HUES64 (cell line): Measurements from ENCODE around the gene SPACDR.

ENCODE experiments used
- H3K27ac ChIP-seq: 2 replicates; pipeline ENCODE4 v1.7.0; 2013; ENCODE audit warnings: low read depth, low read length, inconsistent platforms
- H3K27me3 ChIP-seq: 2 replicates; pipeline ENCODE4 v1.6.1; 2013; ENCODE audit warnings: mild to moderate bottlenecking, low read length; ENCODE audit not compliant: insufficient read depth
- H3K36me3 ChIP-seq: 2 replicates; pipeline ENCODE4 v1.6.1; 2013; ENCODE audit warnings: mild to moderate bottlenecking, low read length; ENCODE audit not compliant: insufficient read depth
- H3K4me1 ChIP-seq: 2 replicates; pipeline ENCODE4 v1.6.1; 2013; ENCODE audit warnings: mild to moderate bottlenecking, low read length, moderate library complexity; ENCODE audit not compliant: insufficient read depth
- H3K4me3 ChIP-seq: 2 replicates; pipeline ENCODE4 v1.5.1; 2013; ENCODE audit warnings: mild to moderate bottlenecking, low read length, moderate library complexity
- H3K9ac ChIP-seq: 2 replicates; pipeline ENCODE4 v1.6.1; 2013; ENCODE audit warnings: mild to moderate bottlenecking, low read depth, low read length
- H3K9me3 ChIP-seq: 2 replicates; pipeline ENCODE4 v1.6.1; 2013; ENCODE audit warnings: low read depth, low read length; ENCODE audit not compliant: insufficient read depth
- WGBS: fragments of 150-250, 120-280 bp; methylation state at CpG from one replicate; pipeline ENCODE4 v1.1.7; 2013; ENCODE audit warnings: missing lambda C conversion rate; 5-methylcytosine and 5-hydroxymethylcytosine counted together

Gene SPACDR

GRCh38 chr7:100423315-100423714 is 40.7 kb downstream of the SPACDR start:
- Histone ChIP-seq H3K27me3 (peaks cover 9% of the 10 kb centered on the region), H3K4me3 (no peak overlapping the region), H3K4me1 (no peaks in the 10 kb centered on the region), H3K27ac (no peak overlapping the region), H3K9me3 (0 out of 2 replicates have a peak, but pooled peaks cover 4% of the 10 kb centered on the region), H3K36me3 (no peaks in the 10 kb centered on the region), H3K9ac (no peak overlapping the region)
- WGBS, result 87% methylated on average over 6 of the region's 6 CpGs

- H3K36me3 ChIP-seq, result no peaks in the 10 kb centered on the region
- H3K9me3 ChIP-seq, result no peaks in the 10 kb centered on the region
- H3K27me3 ChIP-seq, result no peaks in the 10 kb centered on the region
- H3K4me1 ChIP-seq, result no peaks in the 10 kb centered on the region
- H3K9ac ChIP-seq, result no peak overlapping the region
- WGBS, result 75% methylated on average over 1 of the region's 1 CpG
- no peak overlapping the region for H3K27ac ChIP-seq
- H3K4me3 ChIP-seq, result no peak overlapping the region
Measured at GRCh38 chr7:100419660-100420226, 44.3 kb downstream of the SPACDR start.

- H3K9ac ChIP-seq, result no peak overlapping the region
- no peaks in the 10 kb centered on the region for H3K4me1 ChIP-seq
- no peak overlapping the region for H3K4me3 ChIP-seq
- WGBS, result 56% methylated on average over 1 of the region's 1 CpG
- no peaks in the 10 kb centered on the region for H3K27me3 ChIP-seq
- no peaks in the 10 kb centered on the region for H3K36me3 ChIP-seq
- no peak overlapping the region for H3K27ac ChIP-seq
- no peaks in the 10 kb centered on the region for H3K9me3 ChIP-seq
Measured at GRCh38 chr7:100418930-100419659, 45.0 kb downstream of the SPACDR start.

- H3K9ac ChIP-seq, result no peak overlapping the region
- H3K27ac ChIP-seq, result no peak overlapping the region
- no peak overlapping the region for H3K4me3 ChIP-seq
- no peaks in the 10 kb centered on the region for H3K9me3 ChIP-seq
- no peaks in the 10 kb centered on the region for H3K36me3 ChIP-seq
- H3K4me1 ChIP-seq, result no peaks in the 10 kb centered on the region
- H3K27me3 ChIP-seq, result peaks cover 4% of the 10 kb centered on the region; the same call in 1 of the 2 replicates
- 93% methylated on average over 5 of the region's 5 CpGs for WGBS
Measured at GRCh38 chr7:100415448-100415847, 48.6 kb downstream of the SPACDR start.

- 95% methylated on average over 1 of the region's 1 CpG for WGBS
- Histone ChIP-seq H3K27me3 (peaks cover 6% of the 10 kb centered on the region; the same call in 1 of the 2 replicates), H3K4me1 (no peaks in the 10 kb centered on the region), H3K36me3 (no peaks in the 10 kb centered on the region), H3K27ac (no peak overlapping the region), H3K9me3 (no peaks in the 10 kb centered on the region), H3K4me3 (no peak overlapping the region), H3K9ac (no peak overlapping the region)
Measured at GRCh38 chr7:100413889-100414288, 50.2 kb downstream of the SPACDR start.

- Histone ChIP-seq H3K9ac (no peak overlapping the region), H3K4me1 (no peaks in the 10 kb centered on the region), H3K4me3 (no peak overlapping the region), H3K27me3 (peaks cover 6% of the 10 kb centered on the region; the same call in 1 of the 2 replicates), H3K27ac (no peak overlapping the region), H3K36me3 (no peaks in the 10 kb centered on the region), H3K9me3 (no peaks in the 10 kb centered on the region)
Measured at GRCh38 chr7:100413346-100413745, 50.7 kb downstream of the SPACDR start.

- Histone ChIP-seq H3K27me3 (peaks cover 6% of the 10 kb centered on the region; the same call in 1 of the 2 replicates), H3K9me3 (no peaks in the 10 kb centered on the region), H3K36me3 (no peaks in the 10 kb centered on the region), H3K4me1 (no peaks in the 10 kb centered on the region), H3K4me3 (no peak overlapping the region), H3K27ac (no peak overlapping the region), H3K9ac (no peak overlapping the region)
- 83% methylated on average over 6 of the region's 6 CpGs for WGBS
Measured at GRCh38 chr7:100411101-100411500, 53.0 kb downstream of the SPACDR start.

GRCh38 chr7:100407285-100408180 is 56.5 kb downstream of the SPACDR start:
- 52% methylated on average over 12 of the region's 12 CpGs for whole genome bisulfite sequencing
- H3K27me3 ChIP-seq, result peaks cover 6% of the 10 kb centered on the region; the same call in 1 of the 2 replicates
- H3K9ac ChIP-seq, result no peak overlapping the region
- H3K4me3 ChIP-seq, result no peak overlapping the region
- H3K36me3 ChIP-seq, result no peaks in the 10 kb centered on the region
- no peak overlapping the region for H3K27ac ChIP-seq
- no peaks in the 10 kb centered on the region for H3K9me3 ChIP-seq
- H3K4me1 ChIP-seq, result no peaks in the 10 kb centered on the region

- Histone ChIP-seq H3K9me3 (no peaks in the 10 kb centered on the region), H3K36me3 (no peaks in the 10 kb centered on the region), H3K9ac (no peak overlapping the region), H3K27ac (no peak overlapping the region), H3K4me1 (no peaks in the 10 kb centered on the region), H3K4me3 (no peak overlapping the region), H3K27me3 (peaks cover 6% of the 10 kb centered on the region; the same call in 1 of the 2 replicates)
- WGBS, result 72% methylated on average over 6 of the region's 6 CpGs
Measured at GRCh38 chr7:100406767-100407166, 57.3 kb downstream of the SPACDR start.
